ENCODE data around the gene MIR17HG. TPM values are rescaled to one million over a fixed set of nuclear protein-coding genes. Genes with fewer than 3 reads are reported as not detected.
A peak's percentile ranks its signal among the peaks of the same experiment; 100 is the strongest.
"Not testable (repeated sequence)": the region's sequence is repeated elsewhere in the genome, so short reads cannot be mapped to it uniquely, and the experiment has no call there.

The MIR17HG gene
- polyA plus RNA-seq, 4 donors, result 2.1 to 9.7 (median 4.0) TPM

DNA sequence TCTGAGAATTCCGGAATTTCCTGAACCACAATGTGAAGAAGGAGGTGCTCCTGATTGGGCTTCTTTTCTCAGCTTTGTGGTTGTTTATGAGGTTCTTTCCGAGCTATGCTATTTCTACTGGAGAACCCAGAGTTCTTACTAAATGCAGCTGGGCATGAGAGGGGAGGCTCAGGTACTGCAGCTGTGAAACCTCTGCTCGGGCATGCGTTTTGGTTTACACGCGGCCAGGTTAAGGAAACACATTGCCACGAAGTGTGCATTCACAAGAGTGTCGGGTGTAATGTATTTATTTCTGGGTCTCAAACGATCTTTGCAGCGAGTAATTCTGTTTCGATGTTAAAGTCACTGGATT lies 661 bp upstream of the MIR17HG start:
- DNase-seq (ENCODE audit: low read depth in 4 of 4, low spot score in 3 of 4), result no peak

DNA sequence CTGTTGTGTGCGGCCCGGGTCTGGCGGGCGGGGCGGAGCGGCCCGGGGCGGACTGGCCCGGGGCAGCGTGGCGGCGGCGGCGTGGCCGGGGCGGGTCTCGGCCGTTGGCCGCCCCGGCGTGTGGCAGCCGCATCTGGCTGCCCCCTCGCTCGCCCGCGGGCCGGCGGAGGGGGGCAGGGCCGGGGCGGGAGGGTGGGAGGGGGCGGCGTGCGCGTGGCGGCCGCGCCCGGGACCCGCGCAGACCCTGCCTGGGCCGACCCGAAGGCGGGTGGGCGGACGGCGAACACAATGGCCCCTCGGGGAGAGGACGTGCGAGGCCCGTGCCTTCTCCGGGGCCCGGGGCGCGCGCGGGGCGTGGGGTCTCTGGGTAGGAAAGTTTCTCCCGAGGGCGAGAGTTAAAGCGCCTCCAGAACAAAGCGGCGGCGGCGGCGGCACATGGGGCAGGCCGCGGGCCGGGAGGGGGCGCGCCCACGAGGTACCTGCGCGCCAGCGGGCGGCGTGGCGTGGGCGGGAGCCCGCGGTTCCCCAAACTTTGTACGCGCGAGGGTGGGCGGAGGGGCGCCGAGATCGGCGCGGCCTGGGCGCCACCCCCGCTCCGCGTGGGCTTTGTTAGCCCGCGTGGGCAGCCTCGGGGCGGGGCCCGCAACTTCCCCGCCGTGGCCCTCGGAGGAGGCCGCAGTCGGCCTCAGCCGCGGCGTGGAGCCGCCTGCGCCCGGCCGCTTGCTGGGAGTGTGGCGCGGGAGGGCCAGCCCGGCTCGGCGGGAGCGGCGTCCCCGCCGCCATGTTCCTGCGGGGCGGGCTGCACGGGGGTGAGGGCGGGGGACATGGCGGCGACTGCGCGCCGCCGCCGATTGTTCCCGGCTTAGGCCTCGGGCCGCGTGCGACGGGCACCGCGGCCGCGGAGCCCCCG lies 764 bp downstream of the MIR17HG start:
- DNase-seq (ENCODE audit: low read depth in 4 of 4, low spot score in 3 of 4), result no peak

DNA sequence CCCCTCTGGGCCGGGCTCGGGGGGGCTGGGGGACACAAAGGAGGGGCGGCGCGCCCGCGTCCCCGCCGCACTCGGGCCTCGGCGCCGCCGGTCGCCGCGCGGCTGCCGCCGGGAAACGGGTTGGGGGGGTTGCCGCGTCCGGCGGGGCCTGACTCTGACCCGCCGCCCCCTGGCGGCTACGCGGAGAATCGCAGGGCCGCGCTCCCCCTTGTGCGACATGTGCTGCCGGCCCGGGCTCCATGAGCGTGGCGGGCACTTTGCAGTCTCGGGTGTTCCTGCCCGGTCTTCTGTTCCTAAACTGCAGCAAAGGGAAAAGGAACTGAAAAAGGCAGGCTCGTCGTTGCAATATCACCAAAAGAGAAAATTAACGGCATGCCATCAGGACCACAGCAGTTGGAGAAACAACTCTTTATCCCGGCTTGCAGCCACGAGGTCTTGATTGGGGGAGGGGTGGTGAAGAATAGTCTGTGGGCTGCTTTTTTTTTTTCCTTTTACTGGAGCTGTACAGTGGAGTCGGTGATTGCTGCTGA lies 1.5 kb downstream of the MIR17HG start:
- peak; percentile 81 to 86 (median 82) for DNase-seq (ENCODE audit: low read depth in 4 of 4, low spot score in 3 of 4)

DNA sequence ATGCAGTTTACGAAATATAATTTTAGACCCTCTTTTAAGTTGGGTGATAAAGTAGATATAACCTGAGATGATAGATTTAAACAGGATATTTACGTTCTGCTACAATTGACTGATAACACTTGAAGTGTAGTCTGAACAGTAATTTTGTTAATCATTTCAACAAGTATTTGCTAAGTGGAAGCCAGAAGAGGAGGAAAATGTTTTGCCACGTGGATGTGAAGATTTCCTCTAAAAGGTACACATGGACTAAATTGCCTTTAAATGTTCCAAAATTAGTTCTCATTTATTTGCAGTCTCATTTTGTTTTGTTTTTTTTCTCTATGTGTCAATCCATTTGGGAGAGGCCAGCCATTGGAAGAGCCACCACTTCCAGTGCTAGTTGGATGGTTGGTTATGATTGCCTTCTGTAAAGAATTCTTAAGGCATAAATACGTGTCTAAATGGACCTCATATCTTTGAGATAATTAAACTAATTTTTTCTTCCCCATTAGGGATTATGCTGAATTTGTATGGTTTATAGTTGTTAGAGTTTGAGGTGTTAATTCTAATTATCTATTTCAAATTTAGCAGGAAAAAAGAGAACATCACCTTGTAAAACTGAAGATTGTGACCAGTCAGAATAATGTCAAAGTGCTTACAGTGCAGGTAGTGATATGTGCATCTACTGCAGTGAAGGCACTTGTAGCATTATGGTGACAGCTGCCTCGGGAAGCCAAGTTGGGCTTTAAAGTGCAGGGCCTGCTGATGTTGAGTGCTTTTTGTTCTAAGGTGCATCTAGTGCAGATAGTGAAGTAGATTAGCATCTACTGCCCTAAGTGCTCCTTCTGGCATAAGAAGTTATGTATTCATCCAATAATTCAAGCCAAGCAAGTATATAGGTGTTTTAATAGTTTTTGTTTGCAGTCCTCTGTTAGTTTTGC lies 2.8 kb downstream of the MIR17HG start:
- no peak for DNase-seq (ENCODE audit: low read depth in 4 of 4, low spot score in 3 of 4)

DNA sequence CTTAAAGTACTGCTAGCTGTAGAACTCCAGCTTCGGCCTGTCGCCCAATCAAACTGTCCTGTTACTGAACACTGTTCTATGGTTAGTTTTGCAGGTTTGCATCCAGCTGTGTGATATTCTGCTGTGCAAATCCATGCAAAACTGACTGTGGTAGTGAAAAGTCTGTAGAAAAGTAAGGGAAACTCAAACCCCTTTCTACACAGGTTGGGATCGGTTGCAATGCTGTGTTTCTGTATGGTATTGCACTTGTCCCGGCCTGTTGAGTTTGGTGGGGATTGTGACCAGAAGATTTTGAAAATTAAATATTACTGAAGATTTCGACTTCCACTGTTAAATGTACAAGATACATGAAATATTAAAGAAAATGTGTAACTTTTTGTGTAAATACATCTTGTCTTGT lies 3.6 kb downstream of the MIR17HG start:
- no peak for DNase-seq (ENCODE audit: low read depth in 4 of 4, low spot score in 3 of 4)

DNA sequence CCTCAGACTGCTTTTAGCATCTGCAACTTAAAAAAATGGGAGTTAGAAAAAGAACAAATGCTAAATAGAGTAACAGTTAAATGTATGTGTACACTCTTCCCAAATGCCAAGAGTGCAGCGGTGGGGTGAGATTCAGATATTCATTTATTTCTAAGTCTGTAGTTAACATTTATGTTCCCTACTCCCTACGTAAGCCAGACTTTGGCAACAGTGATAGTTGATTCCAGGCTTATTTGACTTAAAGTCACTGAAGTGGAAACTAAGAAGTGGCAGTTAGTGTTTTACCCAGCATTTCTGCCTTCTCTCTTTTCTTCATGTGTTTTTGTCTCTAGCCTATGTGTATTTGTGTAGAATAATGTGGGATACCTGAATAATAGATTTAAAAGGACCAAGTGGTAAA lies 4.5 kb downstream of the MIR17HG start:
- DNase-seq (ENCODE audit: low read depth in 4 of 4, low spot score in 3 of 4), result no peak

DNA sequence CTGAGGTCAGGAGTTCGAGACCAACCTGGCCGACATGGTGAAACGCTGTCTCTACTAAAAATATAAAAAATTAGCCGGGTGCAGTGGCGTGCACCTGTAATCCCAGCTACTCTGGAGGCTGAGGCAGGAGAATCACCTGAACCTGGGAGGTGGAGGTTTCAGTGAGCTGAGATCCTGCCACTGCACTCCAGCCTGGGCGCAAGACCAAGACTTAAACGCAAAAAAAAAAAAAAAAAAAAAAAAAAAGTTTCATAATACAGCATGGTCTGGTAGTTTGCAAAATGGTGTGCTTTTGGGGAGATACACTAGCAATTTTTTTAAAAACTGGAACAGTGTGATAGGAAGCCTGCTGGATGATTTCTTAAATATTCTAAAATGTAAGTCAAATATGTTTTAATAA lies 5.4 kb downstream of the MIR17HG start:
- not testable (repeated sequence) for DNase-seq (ENCODE audit: low read depth in 4 of 4, low spot score in 3 of 4)

DNA sequence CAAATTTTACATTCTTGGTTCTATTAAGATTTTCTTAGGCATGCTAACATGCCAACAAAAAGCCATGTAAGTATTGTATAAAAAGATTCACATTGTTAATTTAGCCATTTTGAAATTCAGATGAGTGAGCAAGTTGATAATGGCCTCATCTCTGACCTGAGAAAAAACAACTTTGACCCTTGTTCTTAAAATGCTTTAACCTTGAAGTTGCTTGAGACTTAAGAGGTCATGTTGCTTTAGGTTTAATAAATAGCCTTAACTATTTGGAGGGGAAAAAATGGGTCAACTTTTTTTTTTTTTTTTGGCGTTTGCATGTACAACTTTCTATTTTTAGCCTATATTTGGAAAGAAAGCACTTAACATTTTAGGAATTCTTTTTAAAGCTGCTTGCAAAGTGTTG lies 6.0 kb downstream of the MIR17HG start:
- DNase-seq (ENCODE audit: low read depth in 4 of 4, low spot score in 3 of 4), result no peak

DNA sequence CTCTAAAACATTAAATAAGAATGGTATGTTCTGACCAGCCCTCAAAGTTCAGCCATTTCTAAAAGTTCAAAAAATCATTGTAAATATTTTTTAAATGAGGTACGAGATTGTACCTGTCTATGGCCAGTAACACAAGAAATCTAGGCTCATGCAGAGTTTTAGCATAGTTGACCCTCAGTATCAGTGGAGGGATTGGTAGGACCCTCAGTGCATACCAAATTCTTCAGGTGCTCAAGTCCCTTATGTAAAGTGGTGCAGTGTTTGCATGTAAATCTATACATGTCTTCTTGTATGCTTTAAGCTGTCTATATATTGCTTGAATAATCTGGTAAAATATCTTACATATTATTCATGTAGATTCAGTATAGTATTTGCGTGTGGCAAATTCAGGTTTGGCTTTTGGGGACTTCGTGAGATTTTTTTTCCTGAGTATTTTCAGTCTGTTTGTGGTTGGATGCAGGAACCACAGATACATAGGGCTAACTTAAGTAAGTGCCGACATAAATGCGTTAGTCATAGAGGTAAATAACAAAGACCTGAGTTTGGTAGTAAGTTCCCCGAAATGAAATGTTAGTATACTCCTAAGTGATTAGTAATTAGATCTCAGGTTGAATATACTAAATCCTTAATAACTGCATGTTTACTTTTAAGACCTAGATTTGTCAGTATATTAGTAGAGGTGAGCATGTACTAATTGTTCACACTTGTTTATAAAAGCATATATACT lies 7.8 kb downstream of the MIR17HG start:
- DNase-seq (ENCODE audit: low read depth in 4 of 4, low spot score in 3 of 4), result no peak

DNA sequence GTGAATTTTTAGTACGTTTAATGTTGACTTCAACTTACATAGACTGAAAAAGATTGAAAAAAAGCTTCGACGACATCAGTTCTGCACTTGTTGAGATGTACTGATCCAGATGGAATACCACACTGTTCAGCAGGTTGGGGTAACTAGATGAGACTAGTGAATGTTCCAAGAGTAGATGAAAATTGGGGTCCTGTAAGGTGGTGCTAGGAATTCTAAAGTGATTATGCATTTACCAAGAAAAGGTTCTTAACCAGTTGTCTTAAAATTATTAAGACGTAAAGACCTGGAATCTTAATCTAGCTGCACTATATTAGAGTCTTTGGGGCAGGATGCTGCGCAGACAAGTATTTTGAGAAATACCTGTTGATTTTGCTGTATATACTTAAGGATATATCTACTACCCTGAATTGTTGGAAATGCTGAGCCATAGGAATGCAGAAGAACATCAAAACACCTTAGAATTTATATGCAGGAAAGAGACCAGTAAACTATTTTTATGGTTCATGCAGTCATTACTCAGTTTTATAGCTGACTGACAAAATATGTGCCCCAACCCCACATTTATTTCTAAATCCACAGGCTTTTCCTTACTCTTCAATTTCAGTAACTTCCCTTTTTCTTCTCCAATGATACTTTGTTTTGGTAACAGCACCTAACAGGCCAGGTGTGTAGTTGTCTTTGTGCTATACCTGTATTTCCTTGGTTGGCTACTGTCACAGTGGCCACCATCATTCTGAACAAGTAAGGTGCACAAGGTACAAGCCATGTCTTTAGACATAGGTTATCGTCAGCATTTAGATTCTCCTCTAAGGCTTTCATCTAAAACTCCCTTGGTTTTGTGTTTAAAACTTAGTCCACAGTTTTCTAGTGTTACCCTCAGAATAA lies 8.6 kb downstream of the MIR17HG start:
- DNase-seq (ENCODE audit: low read depth in 4 of 4, low spot score in 3 of 4), result no peak

DNA sequence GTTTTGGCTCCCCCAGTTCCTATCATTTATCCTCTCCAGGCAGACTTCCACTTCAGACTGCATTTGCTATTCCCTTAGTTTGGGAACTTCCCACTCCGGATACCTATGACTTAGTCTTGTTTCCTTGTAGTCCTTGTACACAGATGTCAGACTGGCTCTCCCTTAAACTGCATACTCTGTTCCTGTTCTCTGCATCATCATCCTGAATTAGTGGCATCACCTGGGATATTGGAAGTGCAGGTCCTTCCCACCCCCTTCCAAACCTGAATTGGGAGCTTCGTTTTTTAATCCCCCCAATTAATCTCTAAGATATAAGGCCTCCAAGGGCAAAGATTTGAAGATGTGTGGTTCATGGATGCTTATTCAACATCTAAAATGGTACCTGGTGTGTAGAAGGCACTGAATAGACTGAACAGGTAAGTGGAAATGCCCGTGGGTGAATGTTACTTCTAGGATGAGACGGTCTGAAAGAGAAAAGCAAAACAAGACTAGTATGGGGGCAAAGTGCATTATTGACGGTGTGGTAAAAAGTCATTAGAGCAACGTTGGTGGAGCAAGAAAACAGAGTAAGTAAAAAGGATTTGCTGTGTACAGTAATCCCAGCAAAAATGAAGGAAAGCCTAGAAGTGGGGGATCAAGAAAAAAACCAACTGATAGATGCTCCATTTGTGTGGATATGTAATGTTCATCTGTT lies 9.6 kb downstream of the MIR17HG start:
- no peak for DNase-seq (ENCODE audit: low read depth in 4 of 4, low spot score in 3 of 4)

DNA sequence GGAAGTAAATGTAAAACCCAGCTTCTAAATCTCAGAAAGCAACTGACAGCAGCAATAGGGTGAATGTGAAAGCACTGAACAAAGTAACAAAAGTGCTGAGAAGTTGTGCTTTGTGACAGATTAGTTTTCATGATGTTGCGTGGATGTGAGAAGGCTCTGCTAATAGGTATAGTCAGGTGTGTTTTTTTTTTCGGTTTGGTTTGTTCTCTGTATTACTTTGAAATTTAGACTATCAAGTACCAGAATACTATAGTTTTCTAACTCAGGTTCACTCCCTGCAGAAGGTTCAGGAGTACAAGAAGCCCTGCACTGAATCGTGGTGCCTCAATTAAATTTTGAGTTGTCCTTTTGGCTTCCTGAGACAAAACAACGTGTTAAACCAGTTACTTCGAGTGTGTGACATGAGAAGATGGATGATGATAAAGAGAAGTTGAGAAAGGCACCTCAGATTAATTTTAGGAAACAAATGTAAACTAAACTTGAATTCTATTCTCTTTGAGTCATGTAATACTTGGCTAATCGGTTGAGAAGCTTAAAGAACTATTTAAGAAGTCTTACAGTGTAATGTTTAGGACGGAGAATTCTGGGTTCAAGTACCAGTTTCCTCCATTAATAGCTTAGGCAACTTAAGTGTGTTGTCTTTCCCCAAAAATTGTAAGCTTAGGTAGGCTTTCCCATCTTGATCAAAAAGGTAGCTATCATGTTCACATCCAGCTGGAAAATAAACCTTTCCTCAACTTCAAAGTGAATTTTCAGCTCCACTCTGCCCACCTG lies 10.3 kb downstream of the MIR17HG start:
- no peak for DNase-seq (ENCODE audit: low read depth in 4 of 4, low spot score in 3 of 4)

DNA sequence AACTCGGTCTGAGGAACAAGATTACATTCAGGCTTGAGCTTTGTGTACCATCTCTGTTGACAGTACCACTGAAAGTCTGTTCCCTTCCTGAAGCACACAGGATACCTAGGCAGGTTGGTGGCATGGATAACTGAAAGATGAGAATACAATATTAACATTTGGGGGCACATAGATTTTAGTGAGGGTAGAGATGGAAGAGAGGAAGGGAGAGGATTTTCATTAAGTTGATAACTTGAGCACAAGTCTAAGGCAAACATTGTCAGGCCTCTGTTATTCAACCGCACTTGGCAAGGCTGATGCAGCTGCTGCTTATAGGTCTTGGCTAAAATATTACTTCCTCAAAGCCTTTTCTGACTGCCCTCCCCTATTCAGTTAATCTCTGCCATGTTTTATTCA lies 10.9 kb downstream of the MIR17HG start:
- DNase-seq (ENCODE audit: low read depth in 4 of 4, low spot score in 3 of 4), result no peak

DNA sequence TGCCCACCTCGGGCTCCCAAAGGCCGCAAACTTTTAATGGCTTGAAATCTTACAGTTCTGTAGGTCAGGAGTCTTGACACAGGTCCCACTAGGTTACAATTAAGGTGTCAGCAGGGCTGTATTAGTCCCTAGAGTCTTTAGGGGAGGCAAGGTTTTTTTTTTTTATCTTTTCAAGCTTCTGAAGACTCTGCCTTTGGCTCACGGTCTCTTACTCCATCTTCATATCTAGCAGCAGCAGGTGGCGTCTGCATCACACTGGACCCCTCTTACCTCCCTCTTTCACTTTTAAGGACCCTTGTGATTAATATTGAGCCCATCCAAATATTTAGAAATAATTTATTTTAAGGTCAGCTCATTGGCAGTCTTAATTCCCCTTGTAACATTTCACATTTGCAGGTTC lies 11.6 kb downstream of the MIR17HG start:
- no peak for DNase-seq (ENCODE audit: low read depth in 4 of 4, low spot score in 3 of 4)

DNA sequence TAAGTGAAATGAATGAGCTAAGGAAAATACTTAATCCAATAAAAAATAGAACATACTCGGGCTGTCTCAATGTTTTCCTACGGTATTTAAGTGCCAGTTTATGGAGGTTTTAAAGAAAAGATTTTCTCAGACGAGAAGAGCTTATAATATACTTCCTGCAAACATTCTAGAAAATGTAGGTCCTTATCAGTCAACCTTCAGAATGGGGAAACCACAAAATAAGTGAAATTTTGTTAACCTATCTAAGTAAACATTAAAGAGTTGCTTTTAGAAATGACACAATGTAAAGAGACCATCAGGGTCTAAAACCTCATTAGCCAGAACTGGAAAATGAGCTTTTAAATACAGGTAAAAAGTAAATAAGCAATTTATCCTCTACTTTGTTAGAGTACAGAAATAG lies 12.1 kb downstream of the MIR17HG start:
- DNase-seq (ENCODE audit: low read depth in 4 of 4, low spot score in 3 of 4), result no peak

DNA sequence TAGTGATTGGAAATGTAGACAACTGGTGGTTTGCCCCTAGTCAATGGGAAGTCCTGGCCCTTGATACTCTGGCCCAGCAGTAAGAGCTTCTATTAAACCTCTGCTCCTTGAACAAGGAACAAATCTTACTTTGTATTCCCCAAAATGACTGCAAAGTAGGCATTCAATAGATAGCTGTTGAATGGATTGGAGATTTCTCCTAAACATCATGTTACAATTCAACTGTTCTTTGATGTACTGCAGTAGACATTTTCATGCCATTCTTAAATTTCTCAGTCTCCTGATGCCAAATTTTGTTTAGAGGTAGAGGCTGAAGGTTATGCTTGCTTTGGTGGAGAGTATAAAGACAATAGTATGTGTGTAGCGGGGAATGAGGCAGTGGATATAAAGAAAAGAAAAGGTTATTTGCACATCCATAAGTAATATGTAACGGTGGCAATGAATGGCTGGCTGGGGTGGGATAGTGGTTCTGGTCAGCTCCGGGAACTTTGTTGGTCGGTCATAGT lies 12.8 kb downstream of the MIR17HG start:
- DNase-seq (ENCODE audit: low read depth in 4 of 4, low spot score in 3 of 4), result no peak

DNA sequence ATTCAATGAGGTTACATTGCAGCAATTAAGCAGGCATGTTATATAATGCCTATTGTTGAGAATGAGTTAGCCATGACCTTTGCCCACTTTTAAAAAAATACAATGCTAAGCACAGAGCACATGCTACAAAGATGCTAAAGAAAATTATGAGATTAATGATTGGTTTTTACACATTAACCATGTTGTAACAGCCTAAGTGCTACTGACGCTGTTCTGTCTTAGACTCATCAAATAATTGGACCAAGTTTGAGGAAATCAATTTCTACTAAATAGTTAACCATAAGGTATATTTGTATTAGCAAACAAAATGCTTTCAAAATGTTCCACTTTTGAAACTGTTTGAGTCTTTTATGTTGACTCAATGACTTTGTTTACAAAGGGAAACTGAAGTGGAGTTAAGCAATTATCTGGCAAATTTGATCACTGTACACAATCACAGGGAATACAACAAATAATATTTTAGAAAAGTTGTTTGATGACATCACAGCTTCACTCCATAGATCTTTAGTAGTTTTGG lies 14.3 kb downstream of the MIR17HG start:
- no peak for DNase-seq (ENCODE audit: low read depth in 4 of 4, low spot score in 3 of 4)

DNA sequence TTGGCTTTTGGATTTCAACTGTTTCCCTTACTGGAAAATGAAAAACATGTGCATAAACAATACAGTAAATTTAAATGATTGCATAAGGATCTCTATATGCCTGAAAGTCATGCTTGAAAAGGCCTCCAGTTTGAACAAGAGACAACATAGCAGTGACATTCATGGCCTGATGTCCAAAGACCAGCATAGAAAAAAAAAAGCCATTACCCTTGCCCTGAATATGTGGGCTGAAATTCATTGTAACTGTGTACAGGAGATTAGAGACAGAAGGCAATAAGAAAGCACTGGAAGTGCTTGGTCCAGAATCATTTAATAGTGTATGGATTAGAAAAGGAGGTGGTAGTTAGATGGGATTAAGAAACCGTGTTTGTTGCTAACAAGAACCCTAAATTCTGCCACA lies 15.4 kb downstream of the MIR17HG start:
- no peak for DNase-seq (ENCODE audit: low read depth in 4 of 4, low spot score in 3 of 4)
